Measurements from ENCODE around the gene UGT3A2.

The UGT3A2 gene

GRCh38 chr5:36054647-36055046 lies 12.0 kb downstream of the UGT3A2 start:
- Histone ChIP-seq H3K4me3 (ENCODE audit: low read length) (no peak overlapping the region), H3F3A (ENCODE audit: control insufficient read depth, insufficient read depth) (no peaks in the 10 kb centered on the region), H3K36me3 (ENCODE audit: control insufficient read depth, low read length) (no peaks in the 10 kb centered on the region), H3K27ac (ENCODE audit: low read depth, low read length) (no peak overlapping the region), H3K9me3 (ENCODE audit: control insufficient read depth, insufficient read depth, low read length) (no peaks in the 10 kb centered on the region), H3K4me2 (ENCODE audit: low read length) (no peak overlapping the region), H3K27me3 (ENCODE audit: control insufficient read depth, low read length) (no peaks in the 10 kb centered on the region), H3K9me2 (replicated peaks; ENCODE audit: control insufficient read depth, low read length) (no peaks in the 10 kb centered on the region), H3K79me2 (ENCODE audit: control insufficient read depth, low read length) (no peaks in the 10 kb centered on the region), H3K4me1 (ENCODE audit: control insufficient read depth, low read length) (no peaks in the 10 kb centered on the region; the same call in 1 of the 2 replicates), H4K20me1 (ENCODE audit: control insufficient read depth, insufficient read depth, low read depth, low read length) (no peaks in the 10 kb centered on the region)
- TF ChIP-seq EZH2phosphoT487 (IDR thresholded peaks at IDR 0.05; ENCODE audit: borderline replicate concordance, low read length) (no peak), CTCF (IDR thresholded peaks at IDR 0.05; ENCODE audit: low read depth, low read length, poor library complexity, severe bottlenecking) (no peak)

GRCh38 chr5:36052538-36052937 lies 14.1 kb downstream of the UGT3A2 start:
- Histone ChIP-seq H3K9me3 (ENCODE audit: control insufficient read depth, insufficient read depth, low read length) (no peaks in the 10 kb centered on the region), H3K4me2 (ENCODE audit: low read length) (no peak overlapping the region), H3F3A (ENCODE audit: control insufficient read depth, insufficient read depth) (no peaks in the 10 kb centered on the region), H4K20me1 (ENCODE audit: control insufficient read depth, insufficient read depth, low read depth, low read length) (no peaks in the 10 kb centered on the region), H3K36me3 (ENCODE audit: control insufficient read depth, low read length) (no peaks in the 10 kb centered on the region), H3K4me3 (ENCODE audit: low read length) (no peak overlapping the region), H3K79me2 (ENCODE audit: control insufficient read depth, low read length) (no peaks in the 10 kb centered on the region), H3K27ac (ENCODE audit: low read depth, low read length) (no peak overlapping the region), H3K9me2 (replicated peaks; ENCODE audit: control insufficient read depth, low read length) (no peaks in the 10 kb centered on the region), H3K4me1 (ENCODE audit: control insufficient read depth, low read length) (no peaks in the 10 kb centered on the region; the same call in 1 of the 2 replicates), H3K27me3 (ENCODE audit: control insufficient read depth, low read length) (no peaks in the 10 kb centered on the region)
- TF ChIP-seq EZH2phosphoT487 (IDR thresholded peaks at IDR 0.05; ENCODE audit: borderline replicate concordance, low read length) (no peak), CTCF (IDR thresholded peaks at IDR 0.05; ENCODE audit: low read depth, low read length, poor library complexity, severe bottlenecking) (no peak)

GRCh38 chr5:36049949-36050348 lies 16.7 kb downstream of the UGT3A2 start:
- Histone ChIP-seq H3K4me3 (ENCODE audit: low read length) (no peak overlapping the region), H3K4me1 (ENCODE audit: control insufficient read depth, low read length) (no peaks in the 10 kb centered on the region; the same call in 1 of the 2 replicates), H3K9me2 (replicated peaks; ENCODE audit: control insufficient read depth, low read length) (no peaks in the 10 kb centered on the region), H3F3A (ENCODE audit: control insufficient read depth, insufficient read depth) (no peaks in the 10 kb centered on the region), H3K4me2 (ENCODE audit: low read length) (no peak overlapping the region), H3K27ac (ENCODE audit: low read depth, low read length) (no peak overlapping the region), H3K9me3 (ENCODE audit: control insufficient read depth, insufficient read depth, low read length) (no peaks in the 10 kb centered on the region), H3K27me3 (ENCODE audit: control insufficient read depth, low read length) (no peaks in the 10 kb centered on the region), H4K20me1 (ENCODE audit: control insufficient read depth, insufficient read depth, low read depth, low read length) (no peaks in the 10 kb centered on the region), H3K36me3 (ENCODE audit: control insufficient read depth, low read length) (no peaks in the 10 kb centered on the region), H3K79me2 (ENCODE audit: control insufficient read depth, low read length) (no peaks in the 10 kb centered on the region)
- TF ChIP-seq EZH2phosphoT487 (IDR thresholded peaks at IDR 0.05; ENCODE audit: borderline replicate concordance, low read length) (no peak), CTCF (IDR thresholded peaks at IDR 0.05; ENCODE audit: low read depth, low read length, poor library complexity, severe bottlenecking) (no peak)

Measured in DOHH2 (cell line).